ENCODE results near the gene CCNF. TPM values are rescaled to one million over a fixed set of nuclear protein-coding genes. Genes with fewer than 3 reads are reported as not detected.

CCNF gene
- polyA plus RNA-seq, 1 donor from 2014 or later, result 5.2 TPM

GRCh38 chr16:2473999-2474876 lies 45.0 kb downstream of the CCNF start:
- Histone ChIP-seq H3K27ac (ENCODE audit: low read length) (peak overlapping the region; percentile 16), H3K4me3 (ENCODE audit: low read length) (peak overlapping the region; percentile 92), H3K36me3 (ENCODE audit: insufficient read depth, low read length) (no peaks in the 10 kb centered on the region), H3K9ac (ENCODE audit: low read length) (peak overlapping the region; percentile 73), H3K9me3 (ENCODE audit: low read length) (no peaks in the 10 kb centered on the region), H3K4me2 (ENCODE audit: low read length) (peak overlapping the region; percentile 35), H4K20me1 (ENCODE audit: insufficient read depth) (no peaks in the 10 kb centered on the region), H3K9me2 (ENCODE audit: insufficient read depth, low read length) (no peaks in the 10 kb centered on the region), H3F3A (ENCODE audit: insufficient read depth, low read length, poor library complexity, severe bottlenecking) (no peaks in the 10 kb centered on the region), H2AFZ (ENCODE audit: low read depth, low read length) (peak overlapping the region; percentile 60), H3K79me2 (replicated peaks; ENCODE audit: insufficient read depth, low read length) (peaks cover 8% of the 10 kb centered on the region), H3K27me3 (ENCODE audit: insufficient read depth, low read depth, low read length) (no peaks in the 10 kb centered on the region)
- TF ChIP-seq RAD21 (conservative IDR thresholded peaks at IDR 0.05), result no peak
- no peak for TF ChIP-seq SMC3 (conservative IDR thresholded peaks at IDR 0.05; ENCODE audit: poor library complexity)
- no peak for TF ChIP-seq TAF1 (IDR thresholded peaks at IDR 0.05; ENCODE audit: low read depth)
- TF ChIP-seq MXI1 (conservative IDR thresholded peaks at IDR 0.05; ENCODE audit: poor library complexity, severe bottlenecking), result no peak
- peak; percentile 63 for TF ChIP-seq CTCF (IDR thresholded peaks at IDR 0.05; ENCODE audit: poor library complexity, severe bottlenecking)
- TF ChIP-seq EZH2 (IDR thresholded peaks at IDR 0.05; ENCODE audit: borderline replicate concordance, insufficient read depth, low read length, poor library complexity, severe bottlenecking), result no peak

- Histone ChIP-seq H2AFZ (ENCODE audit: low read depth, low read length) (peak within 1 kb of the TSS; percentile 60), H3K27me3 (ENCODE audit: insufficient read depth, low read depth, low read length) (no peaks in the 10 kb centered on the region)
Measured at GRCh38 chr16:2474877-2475412, 45.7 kb downstream of the CCNF start, which contains the start of gene TBC1D24. TSS of gene TBC1D24 (plus strand) at chr16:2475127. CDS start at chr16:2496149, 21,022 bp downstream.

GRCh38 chr16:2475413-2476344 lies 46.4 kb downstream of the CCNF start:
- H4K20me1 ChIP-seq (ENCODE audit: insufficient read depth), result no peaks in the 10 kb centered on the region
- no peak overlapping the region for H2AFZ ChIP-seq (ENCODE audit: low read depth, low read length)
- H3K9me3 ChIP-seq (ENCODE audit: low read length), result no peaks in the 10 kb centered on the region
- TF ChIP-seq POLR2AphosphoS5 (IDR thresholded peaks at IDR 0.05) (no peak), REST (IDR thresholded peaks at IDR 0.05; ENCODE audit: borderline replicate concordance) (peak; percentile 8), CTCF (IDR thresholded peaks at IDR 0.05; ENCODE audit: poor library complexity, severe bottlenecking) (no peak), SMC3 (conservative IDR thresholded peaks at IDR 0.05; ENCODE audit: poor library complexity) (no peak)
- no peaks in the 10 kb centered on the region for H3F3A ChIP-seq (ENCODE audit: insufficient read depth, low read length, poor library complexity, severe bottlenecking)
- no peaks in the 10 kb centered on the region for H3K36me3 ChIP-seq (ENCODE audit: insufficient read depth, low read length)
- no peaks in the 10 kb centered on the region for H3K27me3 ChIP-seq (ENCODE audit: insufficient read depth, low read depth, low read length)
- peak overlapping the region; percentile 94 for H3K4me3 ChIP-seq (ENCODE audit: low read length)
- no peaks in the 10 kb centered on the region for H3K9me2 ChIP-seq (ENCODE audit: insufficient read depth, low read length)
- peak overlapping the region; percentile 73 for H3K9ac ChIP-seq (ENCODE audit: low read length)
- peak overlapping the region; percentile 89 for H3K4me2 ChIP-seq (ENCODE audit: low read length)
- H3K27ac ChIP-seq (ENCODE audit: low read length), result no peak overlapping the region
- peaks cover 8% of the 10 kb centered on the region for H3K79me2 ChIP-seq (replicated peaks; ENCODE audit: insufficient read depth, low read length)

More at GRCh38 chr16:2474877-2475412, 45.7 kb downstream of the CCNF start, which contains the start of gene TBC1D24:
- peaks cover 8% of the 10 kb centered on the region for H3K79me2 ChIP-seq (replicated peaks; ENCODE audit: insufficient read depth, low read length)
- H4K20me1 ChIP-seq (ENCODE audit: insufficient read depth), result no peaks in the 10 kb centered on the region
- H3F3A ChIP-seq (ENCODE audit: insufficient read depth, low read length, poor library complexity, severe bottlenecking), result no peaks in the 10 kb centered on the region
- no peaks in the 10 kb centered on the region for H3K36me3 ChIP-seq (ENCODE audit: insufficient read depth, low read length)
- H3K4me3 ChIP-seq (ENCODE audit: low read length), result peak within 1 kb of the TSS; percentile 94
- TF ChIP-seq EP300 (conservative IDR thresholded peaks at IDR 0.05; ENCODE audit: poor library complexity, severe bottlenecking) (no peak), POLR2AphosphoS5 (IDR thresholded peaks at IDR 0.05) (peak; percentile 73)
- peak within 1 kb of the TSS; percentile 16 for H3K27ac ChIP-seq (ENCODE audit: low read length)
- H3K9me3 ChIP-seq (ENCODE audit: low read length), result no peaks in the 10 kb centered on the region
- peak within 1 kb of the TSS; percentile 73 for H3K9ac ChIP-seq (ENCODE audit: low read length)
- H3K9me2 ChIP-seq (ENCODE audit: insufficient read depth, low read length), result no peaks in the 10 kb centered on the region
- peak within 1 kb of the TSS; percentile 89 for H3K4me2 ChIP-seq (ENCODE audit: low read length)
